Body of pancreas (tissue), 4 donors: ENCODE data around the gene NOCT. TPM values are rescaled to one million over a fixed set of nuclear protein-coding genes. Genes with fewer than 3 reads are reported as not detected.

Experiments
- ATAC-seq: fragments of 150-250 bp; one replicate; pipeline ENCODE4 v1.9.1; 2016
- DNase-seq, 4 donors: peaks; one replicate each; pipeline ENCODE4 v3.0.0-alpha.2; 2019
- H3K27ac ChIP-seq, 4 donors: fragments of 200-600 bp; sonication (generic); 1 replicate in 3 of 4; 2 replicates in 1 of 4; pipeline versions ENCODE4 v1.5.1 to v1.6.1; 2016 to 2019; ENCODE audit warnings: mild to moderate bottlenecking in 1 of 4, mixed read lengths in 1 of 4, moderate library complexity in 1 of 4
- H3K27me3 ChIP-seq, 2 donors: fragments of 200-600 bp; sonication (generic); one replicate each; pipeline ENCODE4 v1.6.0; 2016; ENCODE audit warnings: mild to moderate bottlenecking in 1 of 2
- H3K36me3 ChIP-seq, 2 donors: fragments of 200-600 bp; sonication (generic); replicated peaks in 1 of 2; 2 replicates each; pipeline ENCODE4 v1.5.1; 2016; ENCODE audit warnings: low read depth in 2 of 2; ENCODE audit not compliant: insufficient read depth in 1 of 2
- H3K4me1 ChIP-seq: fragments of 200-600 bp; sonication (generic); one replicate; pipeline ENCODE4 v1.6.0; 2016
- H3K4me3 ChIP-seq, 2 donors: fragments of 200-600 bp; sonication (generic); 1 replicate in 1 of 2; 2 replicates in 1 of 2; pipeline ENCODE4 v1.5.1; 2016 to 2019
- H3K9me3 ChIP-seq, 3 donors: fragments of 200-600 bp; sonication (generic); 1 replicate in 2 of 3; 2 replicates in 1 of 3; pipeline ENCODE4 v1.5.1; 2016
- CTCF ChIP-seq, 7 experiments: fragments of 450-650 bp in 4 of 7; fragments of 200-600 bp in 3 of 7; sonication (generic) in 3 of 7; IDR thresholded peaks; one replicate each; pipeline ENCODE4 v1.5.1; 2016 to 2019; ENCODE audit warnings: antibody characterized with exemption in 7 of 7
- POLR2A ChIP-seq, 3 donors: fragments of 450-650 bp; IDR thresholded peaks; one replicate each; pipeline ENCODE4 v1.6.1; 2016; ENCODE audit warnings: antibody characterized with exemption in 3 of 3, mild to moderate bottlenecking in 2 of 3
- WGBS, 2 donors: methylation state at CpG; one replicate each; pipeline ENCODE4 v1.1.5; 2017; 5-methylcytosine and 5-hydroxymethylcytosine counted together
- intact Hi-C: fragments of 100-400 bp; cut with DNase I; formaldehyde crosslinking; loops from one replicate; pipeline ENCODE4 v1.15.1; 2023
- total RNA-seq, 2 donors: library from RNA; depleted of rRNA; stranded (reverse); fragments of >200 nt; gene quantifications; one replicate each; pipeline ENCODE4 v1.1.0, GENCODE V29; 2016

Gene NOCT
- total RNA-seq, 2 donors from 2014 or later = 5.7 to 11.9 TPM

- Histone ChIP-seq H3K9me3 (no peaks in the 10 kb centered on the region), H3K27ac (peak overlapping the region in 2 of 4 donors; percentile 5 to 39), H3K27me3 (no peaks in the 10 kb centered on the region), H3K4me3 (no peak overlapping the region), H3K4me1 (no peaks in the 10 kb centered on the region), H3K36me3 (no peaks in the 10 kb centered on the region)
- peak; percentile 66 for ATAC-seq
- TF ChIP-seq POLR2A (IDR thresholded peaks at IDR 0.05) (no peak), CTCF (IDR thresholded peaks at IDR 0.05) (peak in 2 of 7 experiments; percentile 11 to 16)
- DNase-seq = peak in 3 of 4 donors; percentile 18 to 55 (median 24)
- intact Hi-C loops = no loop called here
- WGBS, 2 donors = 47 to 48% methylated on average over 4 of the region's 4 CpGs
Measured at GRCh38 chr4:138981930-138982390, 33.6 kb upstream of the NOCT start.

GRCh38 chr4:138982754-138983153, 32.8 kb upstream of the NOCT start:
- H3K9me3 ChIP-seq = no peaks in the 10 kb centered on the region
- TF ChIP-seq POLR2A (IDR thresholded peaks at IDR 0.05) (no peak), CTCF (IDR thresholded peaks at IDR 0.05) (no peak)
- H3K4me3 ChIP-seq = no peak overlapping the region
- H3K4me1 ChIP-seq = no peaks in the 10 kb centered on the region
- H3K36me3 ChIP-seq = no peaks in the 10 kb centered on the region
- DNase-seq (no peak), ATAC-seq (no peak)
- WGBS, 2 donors = 88 to 92% methylated on average over 7 of the region's 7 CpGs
- no peaks in the 10 kb centered on the region for H3K27me3 ChIP-seq
- peak overlapping the region in 1 of 4 donors; percentile 5 for H3K27ac ChIP-seq
- intact Hi-C loops = no loop called here

GRCh38 chr4:138983690-138984089, 31.9 kb upstream of the NOCT start:
- Histone ChIP-seq H3K27me3 (no peaks in the 10 kb centered on the region), H3K4me3 (no peak overlapping the region), H3K36me3 (no peaks in the 10 kb centered on the region), H3K27ac (no peak overlapping the region), H3K4me1 (no peaks in the 10 kb centered on the region), H3K9me3 (no peaks in the 10 kb centered on the region)
- DNase-seq (no peak), ATAC-seq (no peak)
- 95 to 97% methylated on average over 5 of the region's 5 CpGs for WGBS, 2 donors
- intact Hi-C loops = no loop called here
- TF ChIP-seq POLR2A (IDR thresholded peaks at IDR 0.05) = no peak
- TF ChIP-seq CTCF (IDR thresholded peaks at IDR 0.05) = no peak

- no peak for ATAC-seq
- DNase-seq = no peak
- intact Hi-C loops = no loop called here
- no peak overlapping the region for H3K4me3 ChIP-seq
- 71 to 91% methylated on average over 1 of the region's 1 CpG for WGBS, 2 donors
- no peaks in the 10 kb centered on the region for H3K36me3 ChIP-seq
- no peaks in the 10 kb centered on the region for H3K4me1 ChIP-seq
- no peaks in the 10 kb centered on the region for H3K27me3 ChIP-seq
- TF ChIP-seq CTCF (IDR thresholded peaks at IDR 0.05) (no peak), POLR2A (IDR thresholded peaks at IDR 0.05) (no peak)
- H3K9me3 ChIP-seq = no peaks in the 10 kb centered on the region
- no peak overlapping the region for H3K27ac ChIP-seq
Measured at GRCh38 chr4:138984647-138985046, 30.9 kb upstream of the NOCT start.

GRCh38 chr4:138992676-138993075, 22.9 kb upstream of the NOCT start:
- intact Hi-C loops = no loop called here
- Histone ChIP-seq H3K36me3 (no peaks in the 10 kb centered on the region), H3K27ac (no peak overlapping the region), H3K4me1 (no peaks in the 10 kb centered on the region), H3K27me3 (no peaks in the 10 kb centered on the region), H3K4me3 (no peak overlapping the region), H3K9me3 (no peaks in the 10 kb centered on the region)
- no peak for TF ChIP-seq CTCF (IDR thresholded peaks at IDR 0.05)
- TF ChIP-seq POLR2A (IDR thresholded peaks at IDR 0.05) = no peak
- no peak for ATAC-seq
- no peak for DNase-seq
- WGBS, 2 donors = 90 to 100% methylated on average over 2 of the region's 2 CpGs
